Activated naive CD8-positive, alpha-beta T cell (primary cell): ENCODE measurements around the gene PIK3R5.
A peak's percentile ranks its signal among the peaks of the same experiment; 100 is the strongest.

Experiments used
- H3K27ac Mint-ChIP-seq: one replicate; pipeline ENCODE4 v1.8.0; 2021; ENCODE audit warnings: mixed read lengths
- H3K27me3 Mint-ChIP-seq: one replicate; pipeline ENCODE4 v1.8.0; 2021; ENCODE audit warnings: mixed read lengths
- H3K36me3 Mint-ChIP-seq: one replicate; pipeline ENCODE4 v1.8.0; 2021; ENCODE audit warnings: mixed read lengths
- H3K4me1 Mint-ChIP-seq: one replicate; pipeline ENCODE4 v1.8.0; 2021; ENCODE audit warnings: low read depth, mixed read lengths
- H3K4me3 Mint-ChIP-seq: one replicate; pipeline ENCODE4 v1.8.0; 2021; ENCODE audit warnings: mild to moderate bottlenecking, mixed read lengths
- H3K9me3 Mint-ChIP-seq: one replicate; pipeline ENCODE4 v1.8.0; 2021; ENCODE audit warnings: low read depth, mixed read lengths

PIK3R5 gene

GRCh38 chr17:8880466-8880865 is 85.0 kb downstream of the PIK3R5 start:
- Mint-ChIP-seq H3K9me3 (no peaks in the 10 kb centered on the region), H3K4me3 (no peak overlapping the region), H3K27me3 (no peaks in the 10 kb centered on the region), H3K27ac (peak overlapping the region; percentile 6), H3K36me3 (peaks cover 7% of the 10 kb centered on the region), H3K4me1 (no peaks in the 10 kb centered on the region)

- H3K36me3 Mint-ChIP-seq: peaks cover 7% of the 10 kb centered on the region
- no peak overlapping the region for H3K4me3 Mint-ChIP-seq
- no peaks in the 10 kb centered on the region for H3K9me3 Mint-ChIP-seq
- no peaks in the 10 kb centered on the region for H3K27me3 Mint-ChIP-seq
- H3K4me1 Mint-ChIP-seq: peaks cover 6% of the 10 kb centered on the region
- H3K27ac Mint-ChIP-seq: no peak overlapping the region
These were observed 86.1 kb downstream of the PIK3R5 start for GRCh38 chr17:8879410-8879809.

- H3K4me1 Mint-ChIP-seq: peaks cover 8% of the 10 kb centered on the region
- no peak overlapping the region for H3K4me3 Mint-ChIP-seq
- H3K27ac Mint-ChIP-seq: peak overlapping the region; percentile 36
- H3K27me3 Mint-ChIP-seq: no peaks in the 10 kb centered on the region
- H3K9me3 Mint-ChIP-seq: no peaks in the 10 kb centered on the region
- H3K36me3 Mint-ChIP-seq: peaks cover 2% of the 10 kb centered on the region
These were observed 87.5 kb downstream of the PIK3R5 start for GRCh38 chr17:8877984-8878383.

GRCh38 chr17:8875957-8876356 is 89.5 kb downstream of the PIK3R5 start:
- no peaks in the 10 kb centered on the region for H3K27me3 Mint-ChIP-seq
- no peaks in the 10 kb centered on the region for H3K9me3 Mint-ChIP-seq
- H3K36me3 Mint-ChIP-seq: peaks cover 2% of the 10 kb centered on the region
- peaks cover 8% of the 10 kb centered on the region for H3K4me1 Mint-ChIP-seq
- H3K27ac Mint-ChIP-seq: no peak overlapping the region
- no peak overlapping the region for H3K4me3 Mint-ChIP-seq

DNA sequence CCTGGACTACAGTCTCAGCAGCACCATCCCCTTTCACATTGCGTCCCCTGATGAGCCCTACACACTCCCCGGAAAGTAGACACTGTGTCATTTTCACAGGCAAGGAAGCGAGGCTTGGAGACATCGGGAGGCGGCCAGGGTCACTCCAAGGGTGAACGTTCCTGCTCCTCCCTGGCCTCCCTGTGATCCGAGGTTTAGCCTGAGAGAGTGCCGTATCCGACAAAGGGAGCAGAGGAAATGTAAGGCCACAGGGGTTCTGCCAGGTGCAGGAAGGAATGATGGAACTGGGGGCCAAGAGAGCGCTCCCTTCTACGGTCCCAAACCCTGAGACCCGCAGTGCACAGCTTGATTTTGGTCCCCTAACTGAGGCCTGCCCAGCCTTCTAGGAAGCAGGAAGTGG is 90.1 kb downstream of the PIK3R5 start:
- Mint-ChIP-seq H3K36me3 (peaks cover 2% of the 10 kb centered on the region), H3K4me1 (peaks cover 8% of the 10 kb centered on the region), H3K27ac (no peak overlapping the region), H3K27me3 (no peaks in the 10 kb centered on the region), H3K4me3 (no peak overlapping the region), H3K9me3 (no peaks in the 10 kb centered on the region)

DNA sequence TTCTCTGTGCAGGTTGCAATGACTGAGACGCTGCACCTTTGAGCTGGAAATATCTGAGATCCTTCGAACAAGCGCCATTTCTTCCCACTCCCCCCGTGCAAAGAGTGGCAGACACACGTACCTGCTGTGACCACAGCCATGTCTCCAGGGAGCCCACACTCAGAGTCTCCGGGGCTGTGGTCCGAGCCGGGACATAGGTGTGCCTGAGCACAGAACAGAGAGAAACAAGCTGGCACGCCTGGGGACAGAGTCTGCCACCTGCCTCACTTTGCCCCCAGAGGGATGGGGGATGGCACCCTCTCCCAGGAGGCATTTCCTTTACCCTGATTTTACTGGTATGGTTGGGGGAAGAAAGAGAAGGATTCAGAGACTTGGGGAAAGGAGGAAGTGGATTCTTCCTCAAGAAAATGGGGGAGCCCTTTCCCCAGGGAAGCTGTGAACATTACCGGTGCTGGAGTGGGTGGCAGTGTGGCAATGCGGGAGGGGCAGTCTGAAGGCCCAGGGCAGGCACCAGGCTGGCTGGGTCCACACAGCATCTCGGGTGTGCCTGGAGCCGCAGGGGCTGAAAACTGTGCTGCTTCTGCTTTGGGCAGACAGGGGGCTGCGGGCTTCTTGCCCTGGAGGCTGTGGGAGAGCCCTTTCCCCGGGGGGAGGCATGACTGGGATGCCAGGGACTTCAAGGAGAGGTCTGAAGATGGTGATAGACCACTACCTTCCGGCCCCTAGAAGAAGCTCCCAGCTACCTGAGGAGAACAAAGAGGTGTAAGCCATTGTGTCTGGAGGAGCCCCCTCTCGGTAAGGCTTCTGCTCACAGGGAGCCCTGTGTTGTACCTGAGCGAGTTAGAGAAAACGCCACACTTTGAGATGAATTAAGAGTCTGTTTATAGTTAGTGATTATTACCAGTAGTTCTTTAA is 91.4 kb downstream of the PIK3R5 start:
- Mint-ChIP-seq H3K36me3 (peaks cover 2% of the 10 kb centered on the region), H3K4me1 (peaks cover 8% of the 10 kb centered on the region), H3K27me3 (no peaks in the 10 kb centered on the region), H3K27ac (no peak overlapping the region), H3K9me3 (no peaks in the 10 kb centered on the region), H3K4me3 (no peak overlapping the region)

DNA sequence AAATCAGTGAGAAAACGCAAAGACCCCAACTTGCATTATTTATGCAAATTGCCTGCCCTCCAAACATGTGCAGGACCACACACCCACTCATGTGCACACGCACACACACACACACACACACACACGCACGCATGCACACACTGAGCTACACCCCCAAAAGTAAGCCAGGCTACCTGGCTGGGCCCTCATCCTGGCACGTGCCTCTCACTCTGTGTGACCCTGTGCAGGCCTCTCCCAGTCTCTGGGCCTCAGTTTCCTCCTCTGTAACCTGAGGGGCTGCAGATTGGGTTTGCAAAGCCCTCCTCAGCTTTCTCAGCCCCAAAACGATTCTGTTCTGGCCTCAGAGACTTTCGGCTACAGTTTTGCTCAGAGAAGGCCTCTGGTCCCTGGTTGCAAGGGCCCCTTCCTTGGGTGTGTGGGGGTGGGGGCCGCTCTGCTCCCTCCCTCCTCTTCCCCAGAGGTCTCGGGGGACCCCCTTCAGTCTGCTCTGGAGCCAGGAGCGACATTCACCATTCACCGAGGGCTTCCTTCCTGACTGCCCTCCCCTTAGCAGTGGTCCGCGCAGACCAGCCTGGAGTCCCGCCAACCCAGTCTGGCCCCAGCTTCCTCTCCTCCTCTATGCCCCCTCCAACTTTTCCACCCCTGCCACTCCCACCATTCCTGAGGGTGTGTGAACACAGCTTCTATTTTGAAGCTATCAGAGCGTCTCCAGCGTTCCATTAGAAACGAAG is 92.6 kb downstream of the PIK3R5 start:
- Mint-ChIP-seq H3K9me3 (no peaks in the 10 kb centered on the region), H3K27me3 (no peaks in the 10 kb centered on the region), H3K4me3 (no peak overlapping the region), H3K4me1 (peaks cover 13% of the 10 kb centered on the region), H3K27ac (no peak overlapping the region), H3K36me3 (peaks cover 2% of the 10 kb centered on the region)

DNA sequence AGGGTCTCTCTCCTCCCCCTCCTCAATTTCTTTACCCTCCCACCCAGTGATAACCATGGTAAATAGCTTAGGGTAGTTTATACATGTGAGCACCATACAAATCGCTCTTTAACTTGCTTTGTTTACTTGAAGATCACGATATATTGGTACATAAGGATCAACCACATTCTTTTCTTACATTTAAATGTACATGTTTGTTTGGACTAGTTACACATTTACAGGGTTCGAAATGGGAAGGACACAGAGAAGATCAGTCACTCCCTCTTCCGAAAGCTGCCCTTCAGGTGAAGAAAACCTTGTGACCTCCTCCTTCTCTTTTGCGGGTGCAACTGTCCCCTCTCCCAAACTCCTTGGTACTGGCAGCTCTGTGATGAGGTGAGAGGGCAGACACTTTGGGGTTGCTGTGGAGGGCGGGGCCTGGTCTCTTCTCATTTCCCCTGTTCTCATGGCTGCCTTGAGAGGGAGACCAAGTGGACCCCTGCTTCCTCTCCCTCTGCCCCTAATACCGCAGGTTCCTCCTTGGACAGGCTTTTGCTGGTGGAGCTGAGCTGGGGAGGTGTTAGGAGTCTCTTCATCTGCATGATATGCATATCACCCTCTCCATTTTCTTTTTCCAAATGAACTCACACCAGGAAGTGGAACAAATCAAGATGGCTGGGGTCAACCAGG is 93.3 kb downstream of the PIK3R5 start:
- Mint-ChIP-seq H3K36me3 (no peaks in the 10 kb centered on the region), H3K27me3 (no peaks in the 10 kb centered on the region), H3K27ac (no peak overlapping the region), H3K4me1 (peaks cover 19% of the 10 kb centered on the region), H3K9me3 (no peaks in the 10 kb centered on the region), H3K4me3 (no peak overlapping the region)

DNA sequence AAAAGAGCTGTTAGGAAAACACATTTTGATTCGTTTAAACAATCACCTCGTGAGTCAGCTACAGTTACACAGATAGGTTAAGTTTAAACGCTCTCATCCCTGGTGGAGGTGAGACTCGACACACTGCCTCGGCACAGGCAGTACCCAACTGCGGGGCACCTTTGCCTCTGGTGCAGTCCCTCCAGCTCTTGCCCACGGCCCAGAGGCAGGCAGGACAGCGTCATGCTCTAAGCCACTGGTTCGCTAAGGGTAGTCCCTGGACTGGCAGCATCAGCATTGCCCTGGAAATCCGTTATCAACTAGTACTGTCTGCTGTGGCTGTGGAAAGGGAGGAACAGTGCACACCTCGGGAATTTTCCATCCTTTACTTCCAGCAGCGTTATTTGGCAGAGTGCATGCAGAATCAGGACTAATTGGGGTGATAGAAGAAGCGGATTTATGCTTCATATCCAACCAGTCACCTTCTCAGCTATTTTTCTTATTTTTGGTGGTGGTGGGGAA is 94.4 kb downstream of the PIK3R5 start:
- no peaks in the 10 kb centered on the region for H3K36me3 Mint-ChIP-seq
- no peaks in the 10 kb centered on the region for H3K27me3 Mint-ChIP-seq
- no peaks in the 10 kb centered on the region for H3K9me3 Mint-ChIP-seq
- H3K27ac Mint-ChIP-seq: no peak overlapping the region
- peaks cover 26% of the 10 kb centered on the region for H3K4me1 Mint-ChIP-seq
- H3K4me3 Mint-ChIP-seq: no peak overlapping the region

GRCh38 chr17:8870406-8871040 is 95.0 kb downstream of the PIK3R5 start:
- no peaks in the 10 kb centered on the region for H3K9me3 Mint-ChIP-seq

GRCh38 chr17:8869114-8869815 is 96.2 kb downstream of the PIK3R5 start:
- Mint-ChIP-seq H3K27ac (no peak overlapping the region), H3K27me3 (no peaks in the 10 kb centered on the region), H3K4me1 (peaks cover 21% of the 10 kb centered on the region), H3K4me3 (no peak overlapping the region), H3K36me3 (peaks cover under 1% of the 10 kb centered on the region), H3K9me3 (no peaks in the 10 kb centered on the region)

More at GRCh38 chr17:8870406-8871040, 95.0 kb downstream of the PIK3R5 start:
- no peak overlapping the region for H3K4me3 Mint-ChIP-seq
- H3K27me3 Mint-ChIP-seq: no peaks in the 10 kb centered on the region
- peaks cover 26% of the 10 kb centered on the region for H3K4me1 Mint-ChIP-seq
- no peaks in the 10 kb centered on the region for H3K36me3 Mint-ChIP-seq
- no peak overlapping the region for H3K27ac Mint-ChIP-seq

DNA sequence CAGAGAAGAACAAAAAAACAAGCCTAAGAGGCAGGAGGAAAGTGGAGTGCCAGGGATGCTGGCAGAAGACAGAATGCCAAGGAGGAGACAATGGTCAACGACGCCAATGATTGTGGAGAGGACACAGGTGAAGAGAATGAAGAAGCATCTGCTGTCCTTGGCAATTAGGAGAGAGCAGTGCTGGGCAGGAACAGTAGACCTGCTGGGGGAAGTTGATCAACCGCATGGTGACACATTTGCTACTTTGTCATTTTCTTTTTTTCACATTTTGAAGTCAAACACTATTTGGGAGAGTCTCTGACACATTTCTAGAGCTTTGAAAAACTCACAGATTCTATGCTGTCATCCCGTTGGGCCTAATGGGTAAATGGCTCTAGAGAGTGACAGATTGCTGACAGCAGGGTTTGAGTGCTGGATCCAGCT is 97.0 kb downstream of the PIK3R5 start:
- Mint-ChIP-seq H3K9me3 (no peaks in the 10 kb centered on the region), H3K4me3 (no peak overlapping the region), H3K4me1 (peaks cover 21% of the 10 kb centered on the region), H3K27me3 (no peaks in the 10 kb centered on the region), H3K36me3 (peaks cover 3% of the 10 kb centered on the region), H3K27ac (no peak overlapping the region)

- H3K27me3 Mint-ChIP-seq: no peaks in the 10 kb centered on the region
- H3K4me3 Mint-ChIP-seq: peak overlapping the region; percentile 53
- peaks cover 3% of the 10 kb centered on the region for H3K36me3 Mint-ChIP-seq
- no peak overlapping the region for H3K27ac Mint-ChIP-seq
- no peaks in the 10 kb centered on the region for H3K9me3 Mint-ChIP-seq
- peaks cover 18% of the 10 kb centered on the region for H3K4me1 Mint-ChIP-seq
These were observed 97.4 kb downstream of the PIK3R5 start for GRCh38 chr17:8868092-8868491.

DNA sequence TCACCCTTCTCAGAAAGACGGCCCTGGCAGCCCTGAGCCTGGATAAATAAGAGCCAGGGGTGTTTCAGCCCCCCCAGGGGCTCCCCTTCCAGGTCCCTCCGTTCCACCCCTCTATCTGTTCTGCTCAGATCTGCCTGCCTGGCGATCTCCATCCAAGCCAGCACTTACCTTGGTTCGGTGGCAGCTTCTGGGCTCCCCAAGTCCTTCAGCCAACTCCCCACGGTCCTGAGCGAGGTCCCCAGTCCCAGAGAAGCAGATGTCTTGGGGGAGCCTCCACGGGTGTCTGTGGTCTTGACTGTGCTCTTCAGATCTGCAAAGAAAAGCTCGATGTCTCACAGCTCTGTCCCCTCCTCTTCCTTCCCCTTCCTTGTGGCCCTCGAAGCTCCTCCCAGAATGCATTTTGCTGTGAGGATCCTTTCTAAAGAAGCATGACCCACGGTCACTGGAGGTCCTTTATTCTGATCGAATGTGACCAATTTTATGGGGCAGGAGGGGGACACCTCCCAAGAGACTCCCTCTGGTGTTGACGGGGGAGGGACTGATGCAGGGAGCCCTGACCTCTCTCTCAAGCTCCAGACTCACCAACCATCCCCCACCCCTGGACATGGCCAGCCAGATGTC is 98.0 kb downstream of the PIK3R5 start, which contains the start of gene PIK3R6:
TSS of gene PIK3R6 (minus strand) at position 314 of the 621 bp plus-strand sequence. CDS start 17,880 bp downstream, outside the sequence.
- Mint-ChIP-seq H3K27ac (no peak within 1 kb of the TSS), H3K4me3 (peak within 1 kb of the TSS; percentile 53), H3K9me3 (no peaks in the 10 kb centered on the region), H3K36me3 (peaks cover 3% of the 10 kb centered on the region), H3K4me1 (peaks cover 21% of the 10 kb centered on the region), H3K27me3 (no peaks in the 10 kb centered on the region)
